NB4 (cell line): ENCODE measurements around the gene FBXO27.
"Not testable (repeated sequence)": the region's sequence is repeated elsewhere in the genome, so short reads cannot be mapped to it uniquely, and the experiment has no call there.

ENCODE experiments used
- DNase-seq: peaks from one replicate; pipeline ENCODE4 v3.0.0; 2010; ENCODE audit warnings: low read depth
- H3K4me3 ChIP-seq: one replicate; pipeline ENCODE4 v1.5.1; 2011; ENCODE audit warnings: mild to moderate bottlenecking, low read depth, low read length, moderate library complexity
- CTCF ChIP-seq: IDR thresholded peaks from one replicate; pipeline ENCODE4 v1.5.1; 2012; ENCODE audit warnings: low read depth, low read length
- MAX ChIP-seq: IDR thresholded peaks from 2 replicates; pipeline ENCODE4 v1.6.1; 2011; ENCODE audit warnings: low read depth, low read length
- MYC ChIP-seq: IDR thresholded peaks from 2 replicates; pipeline ENCODE4 v1.6.1; 2011; ENCODE audit warnings: low read depth, low read length
- POLR2A ChIP-seq: IDR thresholded peaks from 2 replicates; pipeline ENCODE4 v1.6.1; 2011; ENCODE audit warnings: mild to moderate bottlenecking; ENCODE audit not compliant: insufficient read length; ENCODE audit errors: extremely low read depth

The FBXO27 gene

GRCh38 chr19:39074205-39074692 lies 41.9 kb upstream of the FBXO27 start:
- H3K4me3 ChIP-seq: no peak overlapping the region
- no peak for DNase-seq
- TF ChIP-seq MYC (no peak), CTCF (no peak), POLR2A (no peak), MAX (no peak)

GRCh38 chr19:39070888-39071287 lies 38.5 kb upstream of the FBXO27 start:
- TF ChIP-seq POLR2A: no peak
- no peak for TF ChIP-seq MAX
- TF ChIP-seq CTCF: no peak
- no peak for TF ChIP-seq MYC
- DNase-seq: no peak
- H3K4me3 ChIP-seq: no peak overlapping the region

- not testable (repeated sequence) for DNase-seq
Measured at GRCh38 chr19:39068259-39068658, 35.9 kb upstream of the FBXO27 start.

GRCh38 chr19:39067104-39067503 lies 34.8 kb upstream of the FBXO27 start:
- DNase-seq: no peak
- no peak for TF ChIP-seq POLR2A
- no peak for TF ChIP-seq CTCF
- TF ChIP-seq MAX: no peak
- TF ChIP-seq MYC: no peak
- H3K4me3 ChIP-seq: no peak overlapping the region

More at GRCh38 chr19:39068259-39068658, 35.9 kb upstream of the FBXO27 start:
- not testable (repeated sequence) for H3K4me3 ChIP-seq

- TF ChIP-seq CTCF (no peak), POLR2A (no peak), MYC (no peak), MAX (no peak)
- no peak for DNase-seq
Measured at GRCh38 chr19:39065928-39066327, 33.6 kb upstream of the FBXO27 start.

GRCh38 chr19:39064405-39064804 lies 32.1 kb upstream of the FBXO27 start:
- DNase-seq: no peak
- TF ChIP-seq CTCF: no peak
- TF ChIP-seq POLR2A: no peak
- no peak for TF ChIP-seq MYC
- TF ChIP-seq MAX: no peak
- no peak overlapping the region for H3K4me3 ChIP-seq

More at GRCh38 chr19:39065928-39066327, 33.6 kb upstream of the FBXO27 start:
- no peak overlapping the region for H3K4me3 ChIP-seq
